Pancreas (tissue), 10 donors: ENCODE measurements around the gene RWDD3. TPM values are rescaled to one million over a fixed set of nuclear protein-coding genes. Genes with fewer than 3 reads are reported as not detected.

Source experiments
- ATAC-seq, 4 donors: fragments of 200-7000 bp; cut with Tn5 transposase; one replicate each; pipeline versions ENCODE4 v1.8.0 to v1.9.1; 2020; ENCODE audit warnings: mild to moderate bottlenecking in 4 of 4, moderate library complexity in 4 of 4
- DNase-seq, 6 donors: peaks; one replicate each; pipeline ENCODE4 v3.0.0-alpha.2; 2020
- FAIRE-seq: peaks from 2 replicates; lab custom pipeline; 2012; peaks lifted over from hg19 to GRCh38; lab: Jason Lieb, UNC
- H3K27ac ChIP-seq, 4 donors: fragments of 200-600 bp; sonication (generic); 1 replicate in 3 of 4; 2 replicates in 1 of 4; pipeline versions ENCODE4 v1.5.0 to v1.8.0; 2020
- H3K27me3 ChIP-seq, 4 donors: fragments of 200-600 bp; one replicate each; pipeline ENCODE4 v1.8.0; 2021
- H3K36me3 ChIP-seq, 3 donors: fragments of 200-600 bp; sonication (generic) in 1 of 3; one replicate each; pipeline versions ENCODE4 v1.5.0 to v1.8.0; 2020 to 2021
- H3K4me1 ChIP-seq, 3 donors: fragments of 200-600 bp; one replicate each; pipeline ENCODE4 v1.8.0; 2021
- H3K4me3 ChIP-seq, 4 donors: fragments of 200-600 bp; sonication (generic) in 2 of 4; one replicate each; pipeline versions ENCODE4 v1.5.0 to v1.8.0; 2020 to 2021
- H3K9me3 ChIP-seq, 4 donors: fragments of 200-600 bp; one replicate each; pipeline ENCODE4 v1.8.0; 2021
- CTCF ChIP-seq, 4 donors: fragments of 200-600 bp; sonication (generic) in 3 of 4; IDR thresholded peaks; one replicate each; pipeline versions ENCODE4 v1.5.0 to v1.8.0; 2021; ENCODE audit warnings: antibody characterized with exemption in 4 of 4
- WGBS, 2 donors: extraction: QIAGEN DNeasy Blood & Tissue Kit; methylation state at CpG; one replicate each; pipeline ENCODE4 v1.1.7; 2013; 5-methylcytosine and 5-hydroxymethylcytosine counted together
- intact Hi-C, 3 donors: fragments of 100-400 bp; cut with DNase I; formaldehyde crosslinking; loops; one replicate each; pipeline versions ENCODE4 v1.11.1 to v1.14.2; 2022
- polyA plus RNA-seq, 2 donors: library from polyadenylated mRNA; stranded (reverse); fragments of 200-250 nt; gene quantifications; one replicate each; pipeline ENCODE4 v1.2.3, GENCODE V29; 2013
- total RNA-seq, 6 donors: library from RNA; stranded (reverse); fragmentation: NEBNext Ultra II Directional in 4 of 6; extraction: Animal tissue kit (Norgen Biotek cat#: 25700) in 4 of 6; gene quantifications; one replicate each; pipeline versions ENCODE4 v1.2.1 to v1.2.4, GENCODE V29; 2021 to 2023
- donor health status: healthy with polysubstance abuse.
- donor health status: DM: no; HTN: no; CAD: no; lungs with moderate emphysema.
- donor health status: DM: no; HTN: no; CAD: no.
- donor health status: control.
- donor health status: control.
- donor health status: Bipolar disorder and iron deficiency.
- donor health status: DM: yes; HTN: yes; CAD: no.
- donor health status: DM: no; HTN: no; CAD: no.
- donor health status: DM: no; HTN: no; CAD: no.
- donor health status: DM: yes; HTN: yes; CAD: no.

RWDD3 gene, protein sequence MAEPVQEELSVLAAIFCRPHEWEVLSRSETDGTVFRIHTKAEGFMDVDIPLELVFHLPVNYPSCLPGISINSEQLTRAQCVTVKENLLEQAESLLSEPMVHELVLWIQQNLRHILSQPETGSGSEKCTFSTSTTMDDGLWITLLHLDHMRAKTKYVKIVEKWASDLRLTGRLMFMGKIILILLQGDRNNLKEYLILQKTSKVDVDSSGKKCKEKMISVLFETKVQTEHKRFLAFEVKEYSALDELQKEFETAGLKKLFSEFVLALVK
- total RNA-seq (10 to 100 TPM in 3 of 6 donors, 1 to 10 TPM in 3; 5.0 to 13.5 (median 9.8) TPM), polyA plus RNA-seq (10 to 100 TPM; 27.3 to 37.1 TPM)

DNA sequence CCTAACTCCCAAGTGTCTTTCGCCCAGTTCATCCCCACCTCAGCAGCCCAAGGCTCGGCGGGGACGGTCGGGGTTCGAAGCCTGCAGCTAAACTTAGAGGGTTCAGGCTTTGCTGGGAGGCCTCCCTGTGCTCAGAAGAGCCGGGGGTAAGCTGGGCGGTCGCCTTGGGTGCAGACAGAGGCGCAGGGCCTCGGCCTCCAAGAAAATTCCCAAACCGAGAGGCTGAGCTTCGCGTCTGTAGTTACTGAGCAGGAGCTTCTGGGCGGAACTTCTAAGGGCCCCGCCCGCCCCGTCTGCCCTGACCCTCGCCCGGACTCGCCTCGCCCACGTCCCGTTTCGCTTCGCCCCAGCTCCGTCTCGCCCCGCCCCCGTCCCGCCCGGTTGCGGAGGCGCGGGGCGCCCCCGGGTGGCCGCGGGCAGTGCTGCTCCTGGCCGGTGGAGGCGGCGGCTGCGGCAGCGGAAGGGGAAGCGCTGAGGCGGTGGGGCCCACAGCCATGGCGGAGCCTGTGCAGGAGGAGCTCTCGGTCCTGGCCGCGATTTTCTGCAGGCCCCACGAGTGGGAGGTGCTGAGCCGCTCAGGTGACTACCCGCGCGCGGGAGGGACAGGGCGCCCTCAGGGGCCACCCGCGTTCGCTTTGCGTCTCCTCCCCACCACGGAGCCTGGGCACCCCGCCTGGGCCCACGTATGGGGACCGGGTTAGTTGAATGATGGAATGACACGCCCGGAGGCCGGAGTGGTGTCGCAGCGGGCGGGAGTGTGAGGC lies at the start of gene RWDD3:
Gene RWDD3, plus strand, starts transcription at position 474 of the 764 bp plus-strand sequence. Its CDS starts 21 bp downstream, at position 495.
- peak; percentile 83 to 94 (median 91) for TF ChIP-seq CTCF (IDR thresholded peaks at IDR 0.05)
- FAIRE-seq: no peak
- Histone ChIP-seq H3K36me3 (no peaks in the 10 kb centered on the region), H3K4me3 (peak within 1 kb of the TSS; percentile 90 to 97 (median 94)), H3K27me3 (no peaks in the 10 kb centered on the region), H3K4me1 (peaks cover 14 to 49% (median 30%) of the 10 kb centered on the region in 3 donors), H3K27ac (peak within 1 kb of the TSS; percentile 73 to 92 (median 90)), H3K9me3 (no peaks in the 10 kb centered on the region)
- 0 to 1% methylated on average over 48 to 71 of the region's 71 CpGs for WGBS, 2 donors
- peak; percentile 92 to 97 (median 92) for ATAC-seq
- intact Hi-C loops: loop anchor here in 2 of 3 donors (5.0 to 10.0 kb wide), 3 partner anchors 117 to 149 kb away; partner anchors contain the start of gene TLCD4 (in 2 of the 2)
- peak; percentile 92 to 97 (median 95) for DNase-seq

DNA sequence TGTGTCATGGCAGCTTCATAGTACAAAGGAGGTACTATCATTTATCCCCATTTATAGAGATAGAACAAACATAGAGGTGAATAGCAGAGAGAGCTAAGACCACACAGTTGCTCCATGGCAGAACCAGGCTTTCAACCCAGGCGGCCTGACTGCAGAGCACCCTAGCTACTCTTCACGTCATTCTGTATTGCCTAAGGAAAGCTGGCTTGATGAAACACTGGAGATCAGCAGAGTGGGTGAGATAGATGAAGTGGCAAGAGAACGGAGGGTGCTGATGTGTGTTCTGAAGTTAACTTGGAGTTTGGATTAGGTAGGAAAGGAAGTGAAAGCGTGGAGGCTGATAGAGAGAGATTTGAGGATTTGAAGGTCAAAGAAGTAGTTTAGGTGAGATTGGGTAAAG lies 47.9 kb upstream of the RWDD3 start:
- no peaks in the 10 kb centered on the region for H3K4me1 ChIP-seq
- WGBS, 2 donors: 94 to 97% methylated on average over 4 of the region's 4 CpGs
- DNase-seq (no peak), FAIRE-seq (no peak), ATAC-seq (no peak)
- no peak overlapping the region for H3K4me3 ChIP-seq
- no peak for TF ChIP-seq CTCF (IDR thresholded peaks at IDR 0.05)
- no peak overlapping the region for H3K27ac ChIP-seq
- intact Hi-C loops: no loop called here
- no peaks in the 10 kb centered on the region for H3K9me3 ChIP-seq
- no peaks in the 10 kb centered on the region for H3K27me3 ChIP-seq
- no peaks in the 10 kb centered on the region for H3K36me3 ChIP-seq

GRCh38 chr1:95193591-95193990 lies 40.4 kb upstream of the RWDD3 start:
- TF ChIP-seq CTCF (IDR thresholded peaks at IDR 0.05): no peak
- 71 to 72% methylated on average over 1 of the region's 1 CpG for WGBS, 2 donors
- H3K4me3 ChIP-seq: no peak overlapping the region
- ATAC-seq (no peak), FAIRE-seq (no peak), DNase-seq (no peak)
- H3K4me1 ChIP-seq: peaks cover 14 to 24% (median 18%) of the 10 kb centered on the region in 3 donors
- no peaks in the 10 kb centered on the region for H3K9me3 ChIP-seq
- intact Hi-C loops: no loop called here
- H3K27ac ChIP-seq: no peak overlapping the region
- no peaks in the 10 kb centered on the region for H3K36me3 ChIP-seq
- no peaks in the 10 kb centered on the region for H3K27me3 ChIP-seq

DNA sequence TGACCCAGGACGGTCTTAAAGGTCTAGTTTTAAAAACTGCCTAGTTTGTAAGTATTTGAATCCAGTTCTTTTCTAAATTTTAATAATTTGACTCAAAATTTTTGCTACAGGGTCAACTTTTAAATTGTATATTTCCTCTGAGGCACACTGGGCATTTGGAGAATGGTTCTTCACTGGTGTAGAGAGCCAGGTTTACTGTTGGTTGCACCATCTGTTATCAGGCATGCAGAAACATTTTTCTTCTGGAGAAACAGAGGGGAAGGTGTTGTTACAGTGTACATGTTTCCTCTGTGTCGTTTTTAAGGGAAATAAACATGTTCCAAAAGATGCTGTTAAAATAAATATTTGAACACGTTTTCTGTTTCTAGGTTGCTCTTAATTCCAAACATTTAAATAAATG lies 39.0 kb upstream of the RWDD3 start:
- Histone ChIP-seq H3K9me3 (no peaks in the 10 kb centered on the region), H3K4me1 (peaks cover 14 to 24% (median 18%) of the 10 kb centered on the region in 3 donors), H3K4me3 (no peak overlapping the region), H3K27me3 (no peaks in the 10 kb centered on the region), H3K36me3 (no peaks in the 10 kb centered on the region), H3K27ac (no peak overlapping the region)
- TF ChIP-seq CTCF (IDR thresholded peaks at IDR 0.05): no peak
- intact Hi-C loops: no loop called here
- WGBS, 2 donors: 73 to 75% methylated on average over 3 of the region's 3 CpGs
- no peak for ATAC-seq
- no peak for DNase-seq
- FAIRE-seq: no peak
